Esophagus squamous epithelium (tissue), 4 donors: ENCODE measurements around the gene KATNIP.

Source experiments
- POLR2A ChIP-seq, 4 donors: fragments of 450-650 bp; IDR thresholded peaks; one replicate each; pipeline ENCODE4 v1.6.1; 2017; ENCODE audit warnings: antibody characterized with exemption in 4 of 4, mild to moderate bottlenecking in 4 of 4, moderate library complexity in 3 of 4
- TF ChIP-seq, protein P1 (sequence below), 6 experiments: fragments of 450-650 bp in 4 of 6; fragments of 200-600 bp in 2 of 6; sonication (generic) in 2 of 6; IDR thresholded peaks; one replicate each; pipeline ENCODE4 v1.5.1; 2016 to 2019; ENCODE audit warnings: antibody characterized with exemption in 6 of 6, mild to moderate bottlenecking in 4 of 6, moderate library complexity in 4 of 6

DNA sequence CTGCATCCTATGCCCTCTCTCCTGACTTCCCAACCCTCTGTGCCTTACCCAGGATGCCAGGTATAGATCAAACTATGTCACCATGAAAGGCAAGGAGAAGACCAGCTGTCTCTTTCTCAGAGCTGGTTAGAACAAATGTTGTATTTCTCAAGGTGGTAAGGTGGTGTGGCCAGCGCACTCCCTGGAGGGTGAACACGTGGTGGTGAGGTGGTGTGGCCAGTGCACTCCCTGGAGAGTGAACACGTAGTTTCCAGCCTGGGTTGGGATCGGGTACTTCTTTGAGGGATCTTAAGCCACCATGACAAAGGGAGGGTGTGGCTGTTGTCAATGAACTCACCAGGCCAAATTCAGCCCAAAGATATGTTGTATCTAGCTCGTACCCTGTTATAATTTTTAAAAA, 26.8 kb downstream of the KATNIP start:
- TF ChIP-seq, protein P1, sequence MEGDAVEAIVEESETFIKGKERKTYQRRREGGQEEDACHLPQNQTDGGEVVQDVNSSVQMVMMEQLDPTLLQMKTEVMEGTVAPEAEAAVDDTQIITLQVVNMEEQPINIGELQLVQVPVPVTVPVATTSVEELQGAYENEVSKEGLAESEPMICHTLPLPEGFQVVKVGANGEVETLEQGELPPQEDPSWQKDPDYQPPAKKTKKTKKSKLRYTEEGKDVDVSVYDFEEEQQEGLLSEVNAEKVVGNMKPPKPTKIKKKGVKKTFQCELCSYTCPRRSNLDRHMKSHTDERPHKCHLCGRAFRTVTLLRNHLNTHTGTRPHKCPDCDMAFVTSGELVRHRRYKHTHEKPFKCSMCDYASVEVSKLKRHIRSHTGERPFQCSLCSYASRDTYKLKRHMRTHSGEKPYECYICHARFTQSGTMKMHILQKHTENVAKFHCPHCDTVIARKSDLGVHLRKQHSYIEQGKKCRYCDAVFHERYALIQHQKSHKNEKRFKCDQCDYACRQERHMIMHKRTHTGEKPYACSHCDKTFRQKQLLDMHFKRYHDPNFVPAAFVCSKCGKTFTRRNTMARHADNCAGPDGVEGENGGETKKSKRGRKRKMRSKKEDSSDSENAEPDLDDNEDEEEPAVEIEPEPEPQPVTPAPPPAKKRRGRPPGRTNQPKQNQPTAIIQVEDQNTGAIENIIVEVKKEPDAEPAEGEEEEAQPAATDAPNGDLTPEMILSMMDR (IDR thresholded peaks at IDR 0.05): no peak
- TF ChIP-seq POLR2A (IDR thresholded peaks at IDR 0.05): no peak
